Nephron (organoid): ENCODE data around the gene SPEM1.

Experiments
- H3K27ac Mint-ChIP-seq, 3 experiments: 2 replicates each; pipeline ENCODE4 v1.8.0; 2020; ENCODE audit warnings: mixed read lengths in 3 of 3, mild to moderate bottlenecking in 2 of 3, moderate library complexity in 1 of 3
- H3K27me3 Mint-ChIP-seq: 2 replicates; pipeline ENCODE4 v1.8.0; 2021; ENCODE audit warnings: low read depth, mild to moderate bottlenecking, moderate library complexity, mixed read lengths
- H3K36me3 Mint-ChIP-seq: 2 replicates; pipeline ENCODE4 v1.8.0; 2020; ENCODE audit warnings: low read depth, mixed read lengths
- H3K4me1 Mint-ChIP-seq: 2 replicates; pipeline ENCODE4 v1.8.0; 2020; ENCODE audit warnings: mixed read lengths
- H3K4me3 Mint-ChIP-seq, 3 experiments: 2 replicates each; pipeline ENCODE4 v1.8.0; 2020; ENCODE audit warnings: mild to moderate bottlenecking in 3 of 3, mixed read lengths in 3 of 3, moderate library complexity in 2 of 3
- H3K9me3 Mint-ChIP-seq: 2 replicates; pipeline ENCODE4 v1.8.0; 2020; ENCODE audit warnings: mixed read lengths
- TF ChIP-seq, protein P1 (sequence below), 3 experiments: fragments of 200-600 bp; sonication (generic); IDR thresholded peaks; one replicate each; pipeline ENCODE4 v1.5.0; 2021; ENCODE audit warnings: antibody characterized with exemption in 3 of 3; ENCODE audit not compliant: unreplicated experiment in 3 of 3

Gene SPEM1

GRCh38 chr17:7426203-7426863 is 6.2 kb downstream of the SPEM1 start:
- H3K36me3 Mint-ChIP-seq: no peaks in the 10 kb centered on the region
- H3K4me3 Mint-ChIP-seq: no peak overlapping the region
- H3K9me3 Mint-ChIP-seq: no peaks in the 10 kb centered on the region
- no peak overlapping the region for H3K27ac Mint-ChIP-seq
- peaks cover 6% of the 10 kb centered on the region for H3K4me1 Mint-ChIP-seq
- TF ChIP-seq, protein P1, sequence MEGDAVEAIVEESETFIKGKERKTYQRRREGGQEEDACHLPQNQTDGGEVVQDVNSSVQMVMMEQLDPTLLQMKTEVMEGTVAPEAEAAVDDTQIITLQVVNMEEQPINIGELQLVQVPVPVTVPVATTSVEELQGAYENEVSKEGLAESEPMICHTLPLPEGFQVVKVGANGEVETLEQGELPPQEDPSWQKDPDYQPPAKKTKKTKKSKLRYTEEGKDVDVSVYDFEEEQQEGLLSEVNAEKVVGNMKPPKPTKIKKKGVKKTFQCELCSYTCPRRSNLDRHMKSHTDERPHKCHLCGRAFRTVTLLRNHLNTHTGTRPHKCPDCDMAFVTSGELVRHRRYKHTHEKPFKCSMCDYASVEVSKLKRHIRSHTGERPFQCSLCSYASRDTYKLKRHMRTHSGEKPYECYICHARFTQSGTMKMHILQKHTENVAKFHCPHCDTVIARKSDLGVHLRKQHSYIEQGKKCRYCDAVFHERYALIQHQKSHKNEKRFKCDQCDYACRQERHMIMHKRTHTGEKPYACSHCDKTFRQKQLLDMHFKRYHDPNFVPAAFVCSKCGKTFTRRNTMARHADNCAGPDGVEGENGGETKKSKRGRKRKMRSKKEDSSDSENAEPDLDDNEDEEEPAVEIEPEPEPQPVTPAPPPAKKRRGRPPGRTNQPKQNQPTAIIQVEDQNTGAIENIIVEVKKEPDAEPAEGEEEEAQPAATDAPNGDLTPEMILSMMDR (IDR thresholded peaks at IDR 0.05; ENCODE audit: unreplicated experiment in 3 of 3): no peak
- peaks cover 9% of the 10 kb centered on the region for H3K27me3 Mint-ChIP-seq

DNA sequence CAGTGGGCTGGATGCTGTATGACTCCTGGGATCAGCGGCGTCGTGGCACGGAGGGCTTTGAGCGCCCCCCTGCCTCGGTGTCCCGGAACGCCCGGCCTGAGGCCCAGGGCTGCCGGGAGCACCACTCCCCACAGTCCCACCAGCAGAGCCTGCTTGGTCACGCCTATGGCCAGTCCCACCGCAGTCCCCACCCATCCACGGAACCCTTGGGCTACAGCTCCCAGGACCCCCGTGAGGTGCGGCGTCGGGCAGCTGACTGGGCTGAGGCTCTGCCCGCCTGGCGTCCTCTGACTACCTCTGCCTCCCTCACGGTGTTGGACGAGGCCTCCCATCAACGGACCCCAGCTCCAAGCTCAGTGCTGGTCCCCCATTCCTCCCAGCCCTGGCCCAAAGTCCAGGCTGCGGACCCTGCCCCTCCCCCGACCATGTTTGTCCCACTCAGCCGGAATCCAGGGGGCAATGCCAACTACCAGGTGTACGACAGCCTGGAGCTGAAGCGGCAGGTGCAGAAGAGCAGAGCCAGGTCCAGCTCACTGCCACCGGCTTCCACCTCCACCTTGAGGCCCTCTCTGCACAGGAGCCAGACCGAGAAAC is 6.9 kb downstream of the SPEM1 start:
- Mint-ChIP-seq H3K36me3 (no peaks in the 10 kb centered on the region), H3K4me1 (peaks cover 6% of the 10 kb centered on the region), H3K4me3 (no peak overlapping the region), H3K9me3 (no peaks in the 10 kb centered on the region), H3K27me3 (peaks cover 9% of the 10 kb centered on the region), H3K27ac (no peak overlapping the region)
- TF ChIP-seq, protein P1 (IDR thresholded peaks at IDR 0.05; ENCODE audit: unreplicated experiment in 3 of 3): no peak

DNA sequence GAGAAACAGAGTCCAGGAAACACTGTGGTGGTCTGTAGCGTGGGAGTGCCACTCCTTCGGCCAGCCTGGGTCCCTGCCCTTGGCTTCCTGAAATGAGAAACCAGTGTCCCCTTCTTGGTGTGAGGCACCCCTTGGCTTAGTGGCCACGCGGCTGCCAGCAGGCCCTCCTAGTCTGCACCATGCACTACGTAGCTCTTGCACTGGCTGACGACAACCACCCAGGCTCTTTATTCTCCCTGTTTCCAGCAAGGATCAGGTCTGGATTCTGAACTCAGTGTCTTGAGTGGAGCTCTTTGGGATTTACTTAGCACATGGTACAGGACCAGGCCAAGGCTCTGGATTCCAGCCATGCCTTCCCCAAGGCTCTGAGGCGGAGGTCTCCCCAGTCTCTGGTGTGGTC is 7.4 kb downstream of the SPEM1 start:
- Mint-ChIP-seq H3K4me1 (peaks cover 6% of the 10 kb centered on the region), H3K27me3 (peaks cover 9% of the 10 kb centered on the region), H3K36me3 (no peaks in the 10 kb centered on the region), H3K4me3 (no peak overlapping the region), H3K9me3 (no peaks in the 10 kb centered on the region), H3K27ac (no peak overlapping the region)
- TF ChIP-seq, protein P1 (IDR thresholded peaks at IDR 0.05; ENCODE audit: unreplicated experiment in 3 of 3): no peak

DNA sequence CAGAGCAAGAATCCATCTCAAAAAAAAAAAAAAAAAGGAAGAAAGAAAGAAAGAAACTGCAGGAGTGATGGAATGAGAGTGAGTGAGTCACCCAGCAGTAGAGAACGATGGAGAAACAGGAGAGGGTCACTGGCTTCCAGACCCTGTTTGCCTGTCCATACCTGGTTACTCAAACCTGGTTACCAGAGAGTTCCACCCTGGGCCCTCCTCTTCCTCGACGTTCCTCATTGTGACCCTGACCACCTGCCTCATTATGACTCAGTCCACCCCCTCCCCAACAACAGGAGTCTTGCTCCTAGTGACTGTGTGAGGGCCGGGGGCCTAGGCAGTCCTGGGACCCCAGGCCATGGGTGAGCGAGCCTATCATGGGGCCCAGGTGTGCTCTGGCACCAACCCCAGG is 8.4 kb downstream of the SPEM1 start, which contains the start of gene SPEM3:
Gene SPEM3, plus strand, starts transcription at position 301 of the 400 bp plus-strand sequence. Its CDS starts 46 bp downstream, at position 347.
- TF ChIP-seq, protein P1 (IDR thresholded peaks at IDR 0.05; ENCODE audit: unreplicated experiment in 3 of 3): no peak
- H3K27me3 Mint-ChIP-seq: peaks cover 9% of the 10 kb centered on the region
- no peak within 1 kb of the TSS for H3K27ac Mint-ChIP-seq
- peaks cover 4% of the 10 kb centered on the region for H3K4me1 Mint-ChIP-seq
- H3K36me3 Mint-ChIP-seq: no peaks in the 10 kb centered on the region
- no peaks in the 10 kb centered on the region for H3K9me3 Mint-ChIP-seq
- H3K4me3 Mint-ChIP-seq: no peak within 1 kb of the TSS

GRCh38 chr17:7429722-7430121 is 9.6 kb downstream of the SPEM1 start:
- Mint-ChIP-seq H3K9me3 (no peaks in the 10 kb centered on the region), H3K4me3 (no peak overlapping the region), H3K36me3 (no peaks in the 10 kb centered on the region), H3K4me1 (no peaks in the 10 kb centered on the region), H3K27me3 (peaks cover 5% of the 10 kb centered on the region), H3K27ac (no peak overlapping the region)
- TF ChIP-seq, protein P1 (IDR thresholded peaks at IDR 0.05; ENCODE audit: unreplicated experiment in 3 of 3): no peak

DNA sequence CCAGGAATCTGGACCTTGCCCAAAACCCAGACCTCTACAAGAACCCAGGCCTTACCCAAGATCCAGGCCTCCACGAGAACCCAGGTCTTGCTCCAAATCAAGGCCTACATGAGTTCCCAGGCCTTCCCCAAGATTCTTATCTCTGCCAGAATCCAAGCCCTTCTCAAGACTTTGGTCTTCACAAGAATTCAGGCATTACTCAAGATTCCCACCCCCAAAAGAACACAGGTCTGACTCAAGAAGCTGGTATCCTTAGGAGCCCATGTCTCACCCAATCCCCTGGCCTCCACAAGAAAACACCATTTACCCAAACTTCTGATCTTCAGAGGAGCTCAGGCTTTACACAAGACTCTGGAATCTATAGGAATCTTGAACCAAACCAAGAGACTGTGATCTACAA is 11.1 kb downstream of the SPEM1 start:
- no peaks in the 10 kb centered on the region for H3K36me3 Mint-ChIP-seq
- TF ChIP-seq, protein P1 (IDR thresholded peaks at IDR 0.05; ENCODE audit: unreplicated experiment in 3 of 3): no peak
- H3K4me3 Mint-ChIP-seq: no peak overlapping the region
- H3K9me3 Mint-ChIP-seq: no peaks in the 10 kb centered on the region
- peaks cover 8% of the 10 kb centered on the region for H3K4me1 Mint-ChIP-seq
- no peak overlapping the region for H3K27ac Mint-ChIP-seq
- peaks cover 15% of the 10 kb centered on the region for H3K27me3 Mint-ChIP-seq
